NCI-H82 treated with DMSO at 0.1 percent for 48 hours (cell line): ENCODE measurements around the gene IER5.

Experiments
- DNase-seq: peaks from one replicate; lab custom pipeline; 2025; ENCODE audit not compliant: unreplicated experiment; lab: John Stamatoyannopoulos, UW

The IER5 gene

GRCh38 chr1:181076852-181077251, 11.6 kb upstream of the IER5 start:
- no peak for DNase-seq

- DNase-seq = peak; percentile 74
Measured at GRCh38 chr1:181077576-181078242, 10.8 kb upstream of the IER5 start.

- no peak for DNase-seq
Measured at GRCh38 chr1:181079382-181079781, 9.1 kb upstream of the IER5 start.

GRCh38 chr1:181079920-181080319, 8.6 kb upstream of the IER5 start:
- no peak for DNase-seq

- DNase-seq = no peak
Measured at GRCh38 chr1:181080556-181080955, 7.9 kb upstream of the IER5 start.

- no peak for DNase-seq
Measured at GRCh38 chr1:181081395-181081794, 7.1 kb upstream of the IER5 start.

GRCh38 chr1:181083842-181084605, 4.5 kb upstream of the IER5 start:
- peak; percentile 97 for DNase-seq

GRCh38 chr1:181084606-181084969, 3.9 kb upstream of the IER5 start:
- no peak for DNase-seq

GRCh38 chr1:181086091-181086490, 2.4 kb upstream of the IER5 start:
- DNase-seq = no peak

GRCh38 chr1:181086926-181087325, 1.6 kb upstream of the IER5 start:
- no peak for DNase-seq

GRCh38 chr1:181087400-181087901, 1.0 kb upstream of the IER5 start:
- DNase-seq = no peak

GRCh38 chr1:181089017-181089675, 646 bp downstream of the IER5 start:
- no peak for DNase-seq

GRCh38 chr1:181089676-181090544, 1.4 kb downstream of the IER5 start:
- peak; percentile 48 for DNase-seq

- DNase-seq = no peak
Measured at GRCh38 chr1:181090641-181091126, 2.2 kb downstream of the IER5 start.

- no peak for DNase-seq
Measured at GRCh38 chr1:181091309-181092040, 3.0 kb downstream of the IER5 start.

- DNase-seq = no peak
Measured at GRCh38 chr1:181092056-181092455, 3.6 kb downstream of the IER5 start.

GRCh38 chr1:181092883-181093458, 4.5 kb downstream of the IER5 start:
- DNase-seq = no peak

- DNase-seq = no peak
Measured at GRCh38 chr1:181094416-181095212, 6.1 kb downstream of the IER5 start.

GRCh38 chr1:181095260-181095659, 6.8 kb downstream of the IER5 start:
- no peak for DNase-seq
